Right renal cortex interstitium (tissue), 3 donors: ENCODE results near the gene QRFP. TPM values are rescaled to one million over a fixed set of nuclear protein-coding genes. Genes with fewer than 3 reads are reported as not detected.

ENCODE experiments used
- DNase-seq, 3 donors: peaks; one replicate each; pipeline ENCODE4 v3.0.0-alpha.2; 2013; ENCODE audit warnings: low read depth in 3 of 3, low spot score in 2 of 3
- polyA plus RNA-seq, 3 donors: library from polyadenylated mRNA; unstranded; fragments of 120-200 nt; gene quantifications; one replicate each; pipeline ENCODE4 v1.2.1, GENCODE V29; 2013; ENCODE audit not compliant: insufficient read length in 3 of 3

QRFP gene
- polyA plus RNA-seq, 3 donors = 0.47 to 0.69 (median 0.50) TPM

DNA sequence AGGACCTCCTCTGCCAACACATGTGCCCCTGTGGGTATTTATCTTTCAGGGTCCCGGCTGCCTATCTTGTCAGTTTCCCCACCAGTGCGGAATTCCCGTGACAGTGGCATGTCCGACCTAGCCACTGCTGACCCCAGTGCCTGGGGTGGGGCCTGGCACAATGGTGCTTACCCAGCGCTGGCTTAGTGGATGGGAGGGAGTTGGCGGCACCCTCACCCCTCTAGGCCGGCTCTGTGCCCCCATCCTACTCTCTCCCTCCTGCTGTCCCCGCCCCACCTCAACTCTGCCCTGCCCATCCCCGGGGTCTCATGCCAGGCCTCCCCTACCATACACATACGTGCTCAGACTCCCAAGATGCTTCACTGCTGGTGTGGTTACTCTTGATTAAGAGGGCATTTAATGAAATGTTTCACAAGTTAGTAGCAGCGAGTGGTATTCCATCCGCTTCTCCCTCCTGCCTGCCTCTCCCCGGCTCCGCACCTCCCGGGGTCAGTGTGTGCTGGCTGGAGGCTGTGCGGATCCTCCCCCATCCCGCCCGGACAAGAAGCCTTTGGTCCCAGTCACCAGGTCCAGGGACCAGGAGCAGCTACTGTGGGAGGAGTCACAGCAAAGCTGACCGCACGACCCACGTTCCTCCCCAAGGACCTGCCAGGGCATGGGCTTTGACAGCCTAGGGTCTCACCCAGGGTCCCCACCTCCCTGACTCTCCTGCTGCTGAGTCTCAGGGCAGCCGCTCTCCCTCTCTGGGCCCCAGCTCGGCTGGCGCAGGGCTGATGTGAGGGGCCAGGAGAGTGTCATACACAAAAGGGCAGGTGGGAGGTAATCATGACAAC lies 9.5 kb upstream of the QRFP start:
- DNase-seq = no peak

DNA sequence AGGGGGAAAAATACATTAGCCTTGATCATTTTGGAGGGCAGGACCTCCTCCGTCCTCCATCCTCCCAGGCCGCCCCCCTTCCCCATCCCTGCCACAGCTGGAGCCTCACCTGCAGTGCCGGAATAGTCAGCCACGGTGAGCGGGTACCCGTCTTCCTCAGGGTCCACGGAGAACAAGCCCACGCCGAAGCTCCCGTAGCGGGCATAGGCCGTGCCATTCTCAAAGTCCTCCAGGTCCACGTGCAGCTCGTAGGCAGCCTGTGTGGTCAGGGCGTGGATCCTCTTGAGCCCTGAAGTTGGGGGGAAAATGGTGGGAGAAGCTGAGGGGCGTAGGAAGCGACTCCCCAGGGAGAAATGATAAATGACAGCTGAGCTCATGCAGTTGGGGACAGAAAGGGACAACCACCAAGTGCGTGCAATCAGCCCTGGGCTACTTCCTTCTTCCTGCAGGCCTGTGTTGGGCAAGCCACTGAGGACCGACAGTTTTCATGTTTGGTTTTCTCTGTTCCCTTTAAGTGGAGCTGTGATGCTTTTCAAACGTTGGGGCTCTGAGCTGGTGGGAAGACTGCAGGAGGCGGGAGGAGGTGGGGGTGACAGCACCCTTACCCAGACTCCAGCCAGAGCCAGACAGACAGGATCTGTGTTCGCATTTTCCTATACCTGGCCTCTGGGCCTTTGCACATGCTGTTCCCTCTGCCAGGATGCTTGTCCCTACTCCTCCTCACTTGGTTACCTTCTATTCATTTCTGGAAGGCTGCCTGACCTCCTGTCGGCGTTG lies 8.7 kb upstream of the QRFP start:
- no peak for DNase-seq

DNA sequence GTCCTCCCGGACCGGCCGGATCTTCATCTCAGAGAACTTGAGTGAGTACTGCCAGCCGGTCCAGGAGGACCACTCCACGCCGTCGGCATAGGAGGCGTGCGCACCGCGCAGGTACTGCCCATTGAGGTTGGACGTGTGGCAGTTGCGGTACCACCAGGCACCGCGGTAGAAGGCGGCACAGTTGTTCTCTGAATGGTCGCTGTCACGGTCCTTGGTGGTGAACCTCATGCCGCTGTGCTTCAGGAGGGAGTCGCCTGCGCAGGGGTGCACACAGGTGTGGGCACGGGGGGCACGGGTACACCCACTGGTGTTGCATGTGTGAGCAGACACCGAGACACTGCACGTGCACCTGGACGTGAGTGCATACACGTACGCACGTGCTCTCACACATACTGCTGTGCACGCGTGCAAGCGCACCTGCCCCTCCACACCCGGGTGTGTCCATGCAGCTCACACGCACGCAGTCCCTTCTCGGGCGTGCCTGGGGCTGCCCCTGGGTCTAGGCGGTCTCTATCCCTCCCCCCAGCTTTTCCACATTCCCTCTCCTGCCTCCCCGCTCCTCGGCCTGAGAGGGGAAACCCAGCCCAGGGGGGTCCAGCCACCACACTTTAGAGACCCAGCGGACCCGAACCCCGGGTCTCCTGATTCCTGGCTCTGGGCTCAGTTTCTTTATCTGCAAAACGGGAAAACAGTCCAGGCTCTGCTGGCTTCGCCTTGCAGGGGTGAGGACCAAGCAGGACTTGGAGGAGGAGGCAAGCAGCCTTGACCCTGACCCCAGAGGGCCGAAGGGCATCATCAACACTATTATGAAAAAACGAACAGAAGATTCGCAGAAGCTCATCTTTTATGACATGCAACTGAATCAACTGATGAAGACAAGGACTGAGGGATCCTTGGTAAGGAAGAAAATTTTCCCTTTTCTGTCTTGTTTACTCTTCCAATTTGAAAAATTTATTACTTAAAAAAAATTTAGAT lies 7.7 kb upstream of the QRFP start:
- DNase-seq = no peak

DNA sequence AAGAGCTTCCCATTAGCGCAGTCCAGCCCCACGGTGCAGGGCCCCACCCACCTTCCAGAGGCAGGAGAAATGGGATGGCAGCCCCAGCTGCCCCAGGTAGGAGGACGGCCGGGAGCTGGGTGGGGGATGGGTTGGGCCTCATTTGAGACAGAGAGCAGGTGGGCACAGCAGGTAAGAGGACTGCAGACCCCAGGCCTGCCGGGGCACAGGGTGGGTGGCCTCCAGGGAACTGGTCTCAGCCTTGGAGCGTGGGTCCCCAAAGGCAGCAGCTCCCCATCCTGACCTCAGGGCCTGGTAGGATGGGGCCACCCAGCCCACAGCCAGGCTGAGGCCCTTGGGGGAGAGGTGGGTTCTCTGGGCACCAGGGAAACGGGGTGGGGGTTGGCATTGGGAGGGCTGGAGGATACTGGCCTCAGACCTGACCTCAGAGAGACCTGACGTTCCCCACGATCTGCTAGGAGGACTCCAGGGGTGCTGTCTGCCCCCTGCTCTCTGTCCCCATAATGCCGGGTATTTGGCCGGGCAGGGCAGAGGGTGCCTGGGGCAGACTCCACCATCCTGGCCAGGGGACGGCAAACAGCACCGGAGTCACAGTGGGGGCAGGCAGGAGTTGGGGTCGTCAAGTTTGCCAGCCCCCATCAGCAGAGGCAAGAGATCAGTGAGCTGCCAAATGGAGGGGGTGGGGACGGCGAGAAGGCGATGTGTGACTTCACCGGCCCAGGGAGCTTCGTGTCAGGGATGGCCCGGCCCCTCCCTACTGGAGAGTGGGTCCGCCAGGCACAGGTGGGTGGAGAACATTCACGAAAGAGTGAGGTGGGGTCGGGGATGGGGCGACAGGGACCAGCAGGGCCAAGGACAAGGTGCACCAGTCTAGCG lies 6.8 kb upstream of the QRFP start:
- DNase-seq = no peak

DNA sequence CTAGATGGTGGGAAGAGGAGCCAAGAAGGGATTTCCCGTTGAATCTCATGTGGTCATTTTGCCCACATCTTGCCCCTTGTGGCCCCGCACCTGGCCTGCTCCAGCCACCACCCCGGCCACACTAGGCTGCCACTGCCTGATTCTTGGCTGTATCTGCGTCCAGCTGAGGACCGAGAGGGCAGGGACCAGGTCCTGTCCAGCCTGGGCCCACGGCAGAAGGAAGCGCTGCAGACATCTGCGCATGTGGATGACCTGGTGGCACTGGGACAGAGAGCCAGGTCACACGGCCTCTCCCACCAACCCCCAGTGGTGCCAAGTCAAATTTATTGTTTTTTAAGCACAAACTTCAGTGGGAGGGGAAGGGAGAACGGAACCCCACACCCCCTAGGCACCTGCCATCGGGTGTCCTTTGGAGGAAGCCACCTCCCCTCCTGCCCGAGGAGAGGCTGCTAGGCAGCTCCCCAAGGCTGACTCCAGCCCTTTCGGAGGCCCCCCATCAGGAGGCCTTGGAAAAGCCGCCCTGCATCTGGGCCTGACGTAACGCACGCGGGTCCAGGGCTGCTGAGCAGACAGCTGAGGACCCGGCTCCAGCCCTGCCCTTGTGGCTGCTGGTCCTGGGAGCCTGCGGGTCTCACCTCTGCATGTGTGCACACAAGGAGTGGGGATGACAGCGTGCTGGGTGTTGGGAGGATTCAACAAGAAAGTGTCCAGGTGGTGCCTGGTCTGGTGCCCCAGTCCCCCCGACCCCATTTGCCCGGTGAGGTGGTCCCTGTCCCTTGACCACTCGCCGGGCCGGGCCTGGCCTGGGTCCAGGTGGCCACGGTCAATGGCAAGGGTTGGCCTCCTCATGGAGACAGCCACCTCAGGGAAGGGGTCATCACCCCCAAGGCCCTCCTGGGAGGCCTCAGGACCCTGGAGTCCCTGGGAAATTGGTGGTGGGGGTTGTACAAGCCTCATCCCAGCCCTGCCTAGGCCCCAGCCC lies 5.9 kb upstream of the QRFP start:
- no peak for DNase-seq

DNA sequence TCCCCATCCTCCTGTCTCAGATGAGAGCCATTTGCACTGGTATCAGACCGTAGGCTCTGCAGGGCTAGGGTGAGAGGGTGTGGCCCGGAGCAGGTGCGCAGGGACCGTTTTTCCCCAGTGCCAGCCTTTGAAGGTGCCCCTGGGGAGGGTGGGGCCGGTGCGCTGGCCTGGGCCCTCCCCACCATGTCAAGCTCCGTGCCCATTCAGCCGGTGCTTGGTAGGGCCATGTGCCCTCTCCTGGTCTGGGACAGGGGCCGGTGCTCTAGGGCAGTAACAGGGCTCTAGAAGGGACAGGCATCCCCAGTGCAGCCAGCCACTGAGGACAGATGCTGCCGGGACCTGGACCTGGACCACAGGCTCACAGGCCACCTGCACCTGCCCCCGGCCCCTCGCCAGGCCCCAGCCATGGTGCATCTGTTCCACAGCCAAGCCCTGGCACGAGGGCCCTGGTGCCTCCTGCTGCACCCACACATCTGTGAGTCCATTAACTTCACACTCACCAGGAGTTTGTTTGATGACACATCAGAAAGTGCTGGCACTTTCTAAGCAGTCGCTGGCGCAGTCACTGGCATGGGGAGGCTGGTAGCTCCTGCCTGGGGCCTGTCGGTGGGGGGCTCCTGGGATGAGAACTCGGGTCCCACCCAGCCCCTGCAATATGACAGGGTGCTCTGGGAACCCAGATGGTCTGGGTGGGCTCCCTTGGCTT lies 5.0 kb upstream of the QRFP start:
- DNase-seq = no peak

DNA sequence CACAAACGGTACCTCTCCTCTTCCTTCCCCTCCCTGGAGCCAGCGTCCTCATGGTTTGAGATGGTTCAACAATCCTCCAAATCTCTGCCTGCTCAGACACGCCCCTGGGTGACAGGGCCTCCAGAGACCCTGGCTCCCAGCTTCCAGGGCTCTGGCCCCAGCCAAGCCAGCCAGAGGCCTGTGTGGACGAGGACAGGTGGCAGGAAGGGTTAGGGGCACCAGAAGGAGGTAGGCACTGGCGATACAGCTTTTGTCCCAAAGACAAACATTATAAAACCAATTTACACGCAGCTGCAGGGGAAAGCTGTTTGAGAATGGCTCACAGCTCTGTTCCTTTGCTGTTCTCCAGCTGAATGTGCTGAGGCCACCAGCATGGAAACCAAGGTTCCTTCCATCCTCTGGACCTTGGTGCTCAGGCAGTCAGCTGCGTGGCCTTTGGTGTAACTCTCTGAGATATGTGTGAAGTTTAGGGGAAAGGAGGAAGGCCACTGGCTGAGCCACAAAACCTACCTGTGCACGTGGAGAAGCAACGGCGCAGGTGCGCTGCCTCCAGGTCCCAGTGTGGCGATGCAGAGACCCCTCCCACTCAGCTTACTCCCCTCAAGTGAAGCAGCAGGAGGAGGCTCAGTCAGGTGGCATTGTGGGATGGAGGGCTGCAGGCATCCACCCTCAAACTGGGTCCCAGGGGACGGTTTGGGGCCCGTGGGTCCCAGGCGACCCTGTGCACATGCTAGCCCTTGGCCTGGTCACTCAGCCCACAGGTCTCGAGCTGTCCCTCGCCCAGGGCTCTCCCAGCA lies 4.3 kb upstream of the QRFP start:
- no peak for DNase-seq

DNA sequence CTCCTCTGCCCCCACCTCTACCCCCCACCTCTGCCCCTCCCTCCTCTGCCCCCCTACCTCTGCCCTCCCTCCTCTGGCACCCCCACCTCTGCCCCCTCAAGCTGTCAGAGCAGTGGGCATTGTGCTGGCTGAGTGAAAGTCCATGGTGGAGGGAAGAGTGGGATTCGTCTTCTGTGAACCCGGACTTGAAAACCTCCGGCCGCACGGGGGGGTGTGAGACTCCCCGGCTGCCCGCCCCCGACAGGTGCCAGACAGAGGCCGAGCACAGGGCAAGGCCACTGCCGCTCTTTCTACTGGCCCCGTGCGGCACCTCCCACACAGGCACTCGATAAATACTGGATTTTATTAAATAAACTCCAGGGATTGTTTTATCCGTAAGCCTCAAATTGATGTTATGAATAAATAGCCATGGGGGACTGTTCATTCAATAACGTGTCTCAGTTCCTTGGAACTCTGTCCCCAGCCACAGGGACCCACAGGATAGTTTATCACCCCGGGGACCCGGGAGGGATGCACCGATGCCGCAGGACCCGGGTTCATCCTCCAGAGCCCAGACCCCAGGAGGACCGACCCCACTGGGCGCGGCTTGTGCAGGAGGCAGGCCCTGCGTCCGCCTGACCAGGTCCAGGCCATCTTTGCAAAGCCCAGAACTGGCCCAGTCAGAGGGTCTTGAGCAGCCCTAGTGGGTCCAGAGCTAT lies 2.6 kb upstream of the QRFP start:
- no peak for DNase-seq

DNA sequence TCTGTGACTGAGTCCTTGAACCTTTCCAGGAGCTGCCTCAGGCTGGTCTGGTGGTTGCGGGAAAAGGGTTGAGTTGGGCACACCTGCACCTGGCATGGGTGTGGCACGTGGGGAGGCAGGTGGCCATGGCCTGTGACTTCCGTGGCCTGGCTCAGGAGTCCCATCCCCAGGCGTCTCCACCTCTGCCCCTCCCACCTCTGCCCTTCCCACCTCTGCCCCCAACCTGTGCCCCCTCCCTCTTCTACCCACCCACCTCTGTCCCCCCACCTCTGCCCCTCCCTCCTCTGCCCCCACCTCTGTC lies 1.9 kb upstream of the QRFP start:
- no peak for DNase-seq

DNA sequence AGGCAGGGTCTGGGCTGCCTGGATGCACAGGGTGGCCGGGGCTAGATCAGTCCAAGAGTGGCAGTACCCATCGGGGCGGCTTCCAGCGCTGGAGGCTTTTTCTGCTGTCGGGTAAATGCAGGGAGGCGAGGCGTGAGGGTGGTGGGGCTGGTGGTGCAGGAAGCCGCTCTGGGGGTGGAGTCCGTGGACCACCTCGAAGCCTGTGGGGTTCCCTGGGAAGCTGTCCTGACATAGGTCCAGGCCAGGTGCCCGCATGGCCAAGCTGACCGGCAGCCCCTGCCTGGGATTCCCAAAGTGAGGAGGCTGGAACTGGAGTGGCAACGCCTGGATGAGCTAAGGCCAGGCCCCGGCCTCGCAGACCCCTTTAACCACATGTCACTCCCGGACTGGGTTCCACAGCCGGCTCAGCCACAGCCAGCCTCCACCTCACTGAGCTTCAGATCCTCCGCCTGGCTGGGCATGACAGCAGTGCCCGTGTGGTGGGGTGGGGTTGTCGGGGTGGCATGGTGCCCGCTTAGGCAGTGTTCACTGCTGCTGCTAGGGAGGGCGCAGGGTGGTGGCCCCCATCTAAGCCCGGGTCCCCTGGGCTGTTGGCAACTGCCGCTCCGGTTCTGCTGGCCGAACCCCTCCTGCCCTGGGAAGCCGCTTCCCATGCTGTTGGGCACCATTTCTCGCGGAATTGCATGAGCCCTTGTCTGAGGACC lies 1.4 kb upstream of the QRFP start:
- DNase-seq = no peak

DNA sequence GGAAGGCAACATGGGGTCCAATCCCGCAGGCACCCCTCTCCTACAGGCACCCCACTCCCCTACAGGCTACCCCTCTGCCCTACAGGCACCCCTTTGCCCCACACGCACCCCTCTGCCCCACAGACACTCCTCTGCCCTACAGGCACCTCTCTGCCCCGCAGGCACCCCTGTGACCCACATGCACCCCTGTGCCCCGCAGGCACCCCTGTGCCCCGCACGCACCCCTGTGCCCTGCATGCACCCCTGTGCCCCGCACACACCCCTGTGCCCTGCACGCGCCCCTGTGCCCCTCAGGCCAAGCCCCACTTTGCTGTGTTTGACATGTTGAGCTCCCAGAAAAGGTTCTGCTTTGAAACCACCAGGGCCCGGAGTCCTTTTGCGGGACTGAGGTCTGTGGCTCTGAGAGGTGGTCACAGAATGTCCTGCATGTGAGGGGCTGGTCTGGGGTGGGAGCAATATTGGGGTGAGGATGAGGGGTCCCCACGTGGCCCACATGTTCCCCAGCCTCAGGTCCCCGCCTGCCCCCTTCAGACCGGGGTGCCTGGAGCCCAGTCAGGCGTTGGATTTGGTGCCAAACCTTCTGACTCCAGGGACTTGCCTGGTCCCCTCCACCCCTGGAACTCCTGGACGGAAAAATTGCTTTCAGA lies 616 bp upstream of the QRFP start:
- DNase-seq = no peak

DNA sequence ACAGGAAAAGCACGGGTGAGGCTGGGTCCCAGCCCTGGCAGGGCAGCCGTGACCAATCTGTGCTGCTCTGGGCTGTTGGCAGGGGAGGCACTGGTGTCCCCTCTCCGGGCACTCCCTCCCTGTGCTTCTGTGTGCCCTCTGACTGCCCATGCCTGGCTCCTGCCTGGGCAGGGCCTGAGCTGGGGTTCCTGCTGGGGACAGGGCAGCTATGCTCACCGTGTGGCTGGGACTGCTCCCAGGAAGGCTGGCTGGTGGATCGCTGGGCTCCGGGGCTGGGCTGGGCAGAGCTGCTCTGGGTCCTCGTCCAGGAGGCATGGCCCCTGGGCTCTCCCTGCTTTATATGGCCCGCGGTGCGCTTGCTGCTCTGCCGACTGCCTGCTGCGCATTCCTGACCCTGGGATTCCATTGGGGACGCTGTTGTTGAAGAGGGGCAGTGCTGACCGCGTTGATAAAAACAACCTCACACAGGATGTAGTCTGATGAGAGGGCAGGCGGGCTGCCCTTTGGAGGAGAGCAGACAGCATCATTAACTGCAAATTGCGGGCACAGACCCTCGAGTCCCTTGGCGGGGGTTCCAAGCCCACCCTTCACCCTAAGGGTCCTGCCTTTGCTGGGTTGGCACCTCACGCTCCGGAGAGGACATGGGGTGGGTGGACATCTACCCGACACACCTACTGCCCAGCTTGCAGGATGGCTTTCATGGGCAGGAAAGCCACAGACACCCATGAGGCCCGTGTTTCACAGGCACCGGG lies 955 bp downstream of the QRFP start:
- no peak for DNase-seq

DNA sequence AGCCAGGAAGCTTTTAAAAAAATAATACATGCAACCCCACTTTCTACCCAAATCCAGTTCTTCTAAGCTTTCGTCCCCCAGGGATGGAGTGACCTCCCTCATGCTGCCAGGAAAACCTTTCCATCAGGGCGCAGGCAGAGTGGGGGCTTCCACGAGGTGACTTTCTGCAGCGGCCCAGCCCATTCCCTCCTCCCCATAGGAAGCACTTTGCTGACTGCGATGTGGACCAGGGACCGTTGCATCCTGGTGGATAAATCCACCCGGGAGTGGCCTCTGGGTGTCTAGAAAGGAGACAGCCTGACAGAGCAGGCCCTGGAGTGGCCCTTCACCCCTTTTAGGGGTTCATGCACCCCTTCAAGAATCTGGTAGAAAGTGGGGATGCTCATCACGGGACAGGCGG lies 1.6 kb downstream of the QRFP start:
- DNase-seq = no peak

DNA sequence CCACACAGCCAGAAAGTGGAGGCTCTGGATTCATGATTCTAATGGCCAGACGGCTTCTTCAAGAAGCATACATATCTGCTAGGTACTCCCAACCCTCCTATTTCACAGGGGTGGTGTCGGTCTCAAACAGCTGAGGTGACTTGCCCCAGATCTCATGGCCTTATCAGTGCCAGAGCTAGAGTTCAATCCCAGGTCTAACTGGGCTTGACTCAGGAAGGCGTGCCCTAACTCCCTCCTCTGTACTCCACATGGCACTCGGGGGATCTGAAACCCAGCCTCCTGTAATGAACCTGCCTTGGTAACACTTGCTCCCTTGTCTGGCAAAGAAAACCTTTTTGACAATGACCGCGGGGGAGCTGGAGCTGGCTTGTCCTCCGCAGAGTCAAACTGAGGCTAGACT lies 2.1 kb downstream of the QRFP start:
- no peak for DNase-seq
